Fibroblast of lung (primary cell): ENCODE measurements around the gene GON7.
"Not testable (repeated sequence)": the region's sequence is repeated elsewhere in the genome, so short reads cannot be mapped to it uniquely, and the experiment has no call there.

Experiments
- CTCF ChIP-seq, 2 donors: IDR thresholded peaks in 1 of 2; conservative IDR thresholded peaks in 1 of 2; 1 replicate in 1 of 2; 2 replicates in 1 of 2; pipeline ENCODE4 v1.5.1; 2011 to 2012; ENCODE audit warnings: low read length in 2 of 2, control low read depth in 1 of 2, inconsistent platforms in 1 of 2, low read depth in 1 of 2, mild to moderate bottlenecking in 1 of 2
- EZH2 ChIP-seq: IDR thresholded peaks from 2 replicates; pipeline ENCODE4 v1.5.1; 2012; ENCODE audit warnings: low read length, control low read depth, mild to moderate bottlenecking; ENCODE audit errors: missing control alignments

GRCh38 chr14:93233078-93233477 is 26.2 kb upstream of the GON7 start:
- TF ChIP-seq CTCF (conservative IDR thresholded peaks at IDR 0.05 in 1 of 2, IDR thresholded peaks at IDR 0.05 in 1 of 2; ENCODE audit: low read depth in 1 of 2, low read length in 2 of 2); EZH2: not testable (repeated sequence)
